OCI-LY3 (cell line): ENCODE data around the gene HSFX3.
"Not testable (repeated sequence)": the region's sequence is repeated elsewhere in the genome, so short reads cannot be mapped to it uniquely, and the experiment has no call there.

Experiments
- H2AFZ ChIP-seq: fragments of 200-600, 300-600 bp; shearing (Covaris generic); 2 replicates; pipeline ENCODE4 v1.6.0; 2014; ENCODE audit warnings: antibody characterized with exemption, low read depth, low read length
- H3K27ac ChIP-seq: fragments of 200-600, 300-600 bp; sonication (generic); 2 replicates; pipeline ENCODE4 v1.5.1; 2014; ENCODE audit warnings: mild to moderate bottlenecking, low read length, moderate library complexity, mixed read lengths
- H3K27me3 ChIP-seq: fragments of 200-600, 300-600 bp; sonication (generic); 2 replicates; pipeline ENCODE4 v1.6.1; 2014; ENCODE audit warnings: low read depth, low read length, mixed read lengths
- H3K36me3 ChIP-seq: fragments of 200-600, 300-600 bp; sonication (generic); replicated peaks from 2 replicates; pipeline ENCODE3; 2014; ENCODE audit warnings: low read depth, low read length, mixed read lengths
- H3K4me1 ChIP-seq: fragments of 300-600, 200-600 bp; sonication (generic); 2 replicates; pipeline ENCODE4 v1.6.1; 2014; ENCODE audit warnings: low read length, mixed read lengths
- H3K4me2 ChIP-seq: fragments of 200-600, 300-600 bp; sonication (generic); 2 replicates; pipeline ENCODE4 v1.6.1; 2014; ENCODE audit warnings: low read length, mixed read lengths
- H3K4me3 ChIP-seq: fragments of 300-600, 200-600 bp; sonication (generic); 2 replicates; pipeline ENCODE4 v1.5.1; 2014; ENCODE audit warnings: antibody characterized with exemption, mild to moderate bottlenecking, low read length, moderate library complexity
- H3K79me2 ChIP-seq: fragments of 300-600, 200-600 bp; shearing (Covaris generic); 2 replicates; pipeline ENCODE4 v1.6.1; 2014; ENCODE audit warnings: mild to moderate bottlenecking, low read length, mixed read lengths
- H3K9ac ChIP-seq: fragments of 300-600, 200-600 bp; shearing (Covaris generic); 2 replicates; pipeline ENCODE4 v1.6.0; 2014; ENCODE audit warnings: mild to moderate bottlenecking, low read length, moderate library complexity
- H3K9me3 ChIP-seq: fragments of 200-600, 300-600 bp; shearing (Covaris generic); 2 replicates; pipeline ENCODE4 v1.6.1; 2014; ENCODE audit warnings: low read length, mixed read lengths; ENCODE audit not compliant: insufficient read depth
- H4K20me1 ChIP-seq: fragments of 200-600, 300-600 bp; sonication (generic); 2 replicates; pipeline ENCODE4 v1.6.1; 2016; ENCODE audit warnings: low read length, mixed read lengths; ENCODE audit not compliant: insufficient read depth
- CTCF ChIP-seq: fragments of 200-600, 300-600 bp; sonication (generic); IDR thresholded peaks from 2 replicates; pipeline ENCODE4 v1.5.1; 2014; ENCODE audit warnings: antibody characterized with exemption, low read length, low read depth
- EZH2phosphoT487 ChIP-seq: fragments of 200-600 bp; shearing (Covaris generic); IDR thresholded peaks from 2 replicates; pipeline ENCODE4 v1.6.1; 2018; ENCODE audit warnings: antibody characterized with exemption, mixed run types, low read depth

Gene HSFX3

GRCh38 chrX:149522916-149523315 is 26.8 kb downstream of the HSFX3 start:
- Histone ChIP-seq H3K79me2 (no peaks in the 10 kb centered on the region), H3K4me3 (no peak overlapping the region), H3K9ac (no peak overlapping the region), H3K4me2 (no peak overlapping the region), H3K36me3 (no peaks in the 10 kb centered on the region), H3K9me3 (no peaks in the 10 kb centered on the region), H3K27ac (no peak overlapping the region), H3K27me3 (no peaks in the 10 kb centered on the region; the same call in 1 of the 2 replicates), H3K4me1 (peaks cover 23% of the 10 kb centered on the region), H2AFZ (no peak overlapping the region), H4K20me1 (no peaks in the 10 kb centered on the region)
- no peak for TF ChIP-seq EZH2phosphoT487
- TF ChIP-seq CTCF = no peak

GRCh38 chrX:149521438-149521837 is 28.3 kb downstream of the HSFX3 start:
- no peaks in the 10 kb centered on the region for H3K36me3 ChIP-seq
- H3K4me2 ChIP-seq = no peak overlapping the region
- H2AFZ ChIP-seq = no peak overlapping the region
- no peak overlapping the region for H3K9ac ChIP-seq
- no peak for TF ChIP-seq EZH2phosphoT487
- no peaks in the 10 kb centered on the region for H3K9me3 ChIP-seq
- no peak overlapping the region for H3K27ac ChIP-seq
- H3K79me2 ChIP-seq = no peaks in the 10 kb centered on the region
- H3K27me3 ChIP-seq = no peaks in the 10 kb centered on the region; the same call in 1 of the 2 replicates
- H4K20me1 ChIP-seq = no peaks in the 10 kb centered on the region
- H3K4me3 ChIP-seq = no peak overlapping the region
- H3K4me1 ChIP-seq = peaks cover 20% of the 10 kb centered on the region

- not testable (repeated sequence) for H2AFZ ChIP-seq, H3K9ac ChIP-seq, H3K36me3 ChIP-seq, H3K4me2 ChIP-seq, H3K79me2 ChIP-seq, H3K27me3 ChIP-seq, H3K27ac ChIP-seq, H4K20me1 ChIP-seq, H3K4me3 ChIP-seq, H3K9me3 ChIP-seq
- peaks cover 20% of the 10 kb centered on the region for H3K4me1 ChIP-seq
Measured at GRCh38 chrX:149520636-149521277, 29.0 kb downstream of the HSFX3 start.

GRCh38 chrX:149518236-149518635 is 31.5 kb downstream of the HSFX3 start:
- no peak overlapping the region for H3K27ac ChIP-seq
- no peak overlapping the region for H2AFZ ChIP-seq
- no peaks in the 10 kb centered on the region; the same call in 1 of the 2 replicates for H3K27me3 ChIP-seq
- TF ChIP-seq CTCF (no peak), EZH2phosphoT487 (no peak)
- no peak overlapping the region for H3K4me3 ChIP-seq
- no peak overlapping the region for H3K4me2 ChIP-seq
- peaks cover 9% of the 10 kb centered on the region for H3K4me1 ChIP-seq
- H3K9ac ChIP-seq = no peak overlapping the region
- H4K20me1 ChIP-seq = no peaks in the 10 kb centered on the region
- H3K79me2 ChIP-seq = no peaks in the 10 kb centered on the region
- H3K9me3 ChIP-seq = no peaks in the 10 kb centered on the region
- H3K36me3 ChIP-seq = no peaks in the 10 kb centered on the region

- H3K27ac ChIP-seq = no peak overlapping the region
- H2AFZ ChIP-seq = no peak overlapping the region
- no peaks in the 10 kb centered on the region; the same call in 1 of the 2 replicates for H3K27me3 ChIP-seq
- no peak overlapping the region for H3K4me3 ChIP-seq
- no peak overlapping the region for H3K4me2 ChIP-seq
- TF ChIP-seq CTCF (no peak), EZH2phosphoT487 (no peak)
- no peaks in the 10 kb centered on the region for H3K9me3 ChIP-seq
- H3K79me2 ChIP-seq = no peaks in the 10 kb centered on the region
- no peaks in the 10 kb centered on the region for H4K20me1 ChIP-seq
- no peaks in the 10 kb centered on the region for H3K36me3 ChIP-seq
- H3K4me1 ChIP-seq = peaks cover 14% of the 10 kb centered on the region
- no peak overlapping the region for H3K9ac ChIP-seq
Measured at GRCh38 chrX:149517308-149517707, 32.4 kb downstream of the HSFX3 start.
